ENCODE measurements around the gene ATRIP. TPM values are rescaled to one million over a fixed set of nuclear protein-coding genes. Genes with fewer than 3 reads are reported as not detected.
"Not testable (repeated sequence)": the region's sequence is repeated elsewhere in the genome, so short reads cannot be mapped to it uniquely, and the experiment has no call there.

Gene ATRIP
- total and polyA plus RNA-seq, 12 donors = 2.2 to 5.4 (median 3.8) TPM

- H3K4me1 ChIP-seq = peaks cover 0 to 26% (median 13%) of the 10 kb centered on the region in 9 donors
- H3K27ac ChIP-seq = peak overlapping the region in 8 of 10 donors; percentile 50 to 85 (median 76)
- WGBS, 2 donors = 77 to 86% methylated on average over 19 of the region's 19 CpGs
- peak in 3 of 8 donors; percentile 11 to 30 (median 22) for ATAC-seq
- intact Hi-C loops (cut with DNase I) = no loop called here
- peak overlapping the region in 1 of 10 donors; percentile 14 for H3K4me3 ChIP-seq
- H3K36me3 ChIP-seq = peaks cover 0 to 46% (median 0%) of the 10 kb centered on the region in 9 donors
- TF ChIP-seq, protein P1, sequence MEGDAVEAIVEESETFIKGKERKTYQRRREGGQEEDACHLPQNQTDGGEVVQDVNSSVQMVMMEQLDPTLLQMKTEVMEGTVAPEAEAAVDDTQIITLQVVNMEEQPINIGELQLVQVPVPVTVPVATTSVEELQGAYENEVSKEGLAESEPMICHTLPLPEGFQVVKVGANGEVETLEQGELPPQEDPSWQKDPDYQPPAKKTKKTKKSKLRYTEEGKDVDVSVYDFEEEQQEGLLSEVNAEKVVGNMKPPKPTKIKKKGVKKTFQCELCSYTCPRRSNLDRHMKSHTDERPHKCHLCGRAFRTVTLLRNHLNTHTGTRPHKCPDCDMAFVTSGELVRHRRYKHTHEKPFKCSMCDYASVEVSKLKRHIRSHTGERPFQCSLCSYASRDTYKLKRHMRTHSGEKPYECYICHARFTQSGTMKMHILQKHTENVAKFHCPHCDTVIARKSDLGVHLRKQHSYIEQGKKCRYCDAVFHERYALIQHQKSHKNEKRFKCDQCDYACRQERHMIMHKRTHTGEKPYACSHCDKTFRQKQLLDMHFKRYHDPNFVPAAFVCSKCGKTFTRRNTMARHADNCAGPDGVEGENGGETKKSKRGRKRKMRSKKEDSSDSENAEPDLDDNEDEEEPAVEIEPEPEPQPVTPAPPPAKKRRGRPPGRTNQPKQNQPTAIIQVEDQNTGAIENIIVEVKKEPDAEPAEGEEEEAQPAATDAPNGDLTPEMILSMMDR (IDR thresholded peaks at IDR 0.05) = no peak
- H3K9me3 ChIP-seq = no peaks in the 10 kb centered on the region
- H3K27me3 ChIP-seq = no peaks in the 10 kb centered on the region
- DNase-seq = no peak
These were observed 32.4 kb downstream of the ATRIP start for GRCh38 chr3:48478626-48479555.

DNA sequence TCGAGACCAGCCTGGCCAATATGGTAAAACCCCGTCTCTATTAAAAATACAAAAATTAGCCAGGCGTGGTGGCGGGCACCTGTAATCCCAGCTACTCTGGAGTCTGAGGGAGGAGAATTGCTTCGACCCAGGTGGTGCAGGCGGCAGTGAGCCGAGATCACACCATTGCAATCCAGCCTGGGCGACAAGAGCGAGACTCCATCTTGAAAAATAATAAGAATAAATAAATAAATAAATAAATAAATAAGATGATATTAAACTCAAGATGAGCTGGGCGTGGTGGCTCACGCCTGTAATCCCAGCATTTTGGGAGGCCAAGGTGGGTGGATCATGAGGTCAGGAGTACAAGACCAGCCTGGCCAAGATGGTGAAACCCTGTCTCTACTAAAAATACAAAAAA, 34.4 kb downstream of the ATRIP start:
- DNase-seq; H3K27me3 ChIP-seq; ATAC-seq; H3K27ac ChIP-seq; intact Hi-C loops (cut with DNase I); H3K4me3 ChIP-seq; H3K9me3 ChIP-seq: not testable (repeated sequence)
- peaks cover 0 to 37% (median 0%) of the 10 kb centered on the region in 9 donors for H3K36me3 ChIP-seq
- H3K4me1 ChIP-seq = peaks cover 0 to 25% (median 13%) of the 10 kb centered on the region in 9 donors
- 98 to 99% methylated on average over 11 of the region's 11 CpGs for WGBS, 2 donors

DNA sequence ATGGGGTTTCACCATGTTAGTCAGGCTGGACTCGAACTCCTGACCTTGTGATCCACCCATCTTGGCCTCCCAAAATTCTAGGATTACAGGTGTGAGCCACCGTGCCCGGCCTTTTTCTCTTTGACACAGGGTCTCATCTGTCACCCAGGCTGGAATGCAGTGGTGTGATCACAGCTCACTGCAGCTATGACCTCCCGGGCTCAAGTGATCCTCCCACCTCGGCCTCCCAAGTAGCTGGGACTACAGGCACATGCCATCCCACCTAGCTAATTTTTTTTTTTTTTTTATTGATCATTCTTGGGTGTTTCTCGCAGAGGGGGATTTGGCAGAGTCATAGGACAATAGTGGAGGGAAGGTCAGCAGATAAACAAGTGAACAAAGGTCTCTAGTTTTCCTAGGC, 36.3 kb downstream of the ATRIP start:
- ATAC-seq; intact Hi-C loops (cut with DNase I); H3K9me3 ChIP-seq; H3K27me3 ChIP-seq; H3K4me3 ChIP-seq; DNase-seq; H3K27ac ChIP-seq: not testable (repeated sequence)
- Histone ChIP-seq H3K4me1 (peaks cover 0 to 12% (median 4%) of the 10 kb centered on the region in 9 donors), H3K36me3 (peaks cover 0 to 24% (median 0%) of the 10 kb centered on the region in 9 donors)
- WGBS, 2 donors = 94 to 97% methylated on average over 6 of the region's 6 CpGs

GRCh38 chr3:48486952-48487351, 40.4 kb downstream of the ATRIP start:
- peaks cover 0 to 39% (median 0%) of the 10 kb centered on the region in 9 donors for H3K36me3 ChIP-seq
- no peak overlapping the region for H3K27ac ChIP-seq
- intact Hi-C loops (cut with DNase I) = no loop called here
- WGBS, 2 donors = 92 to 93% methylated on average over 5 of the region's 5 CpGs
- ATAC-seq (no peak), DNase-seq (no peak)
- TF ChIP-seq, protein P1 (IDR thresholded peaks at IDR 0.05) = no peak
- H3K9me3 ChIP-seq = no peaks in the 10 kb centered on the region
- no peak overlapping the region for H3K4me3 ChIP-seq
- no peaks in the 10 kb centered on the region for H3K27me3 ChIP-seq
- H3K4me1 ChIP-seq = no peaks in the 10 kb centered on the region

GRCh38 chr3:48492461-48493202, 46.1 kb downstream of the ATRIP start:
- H3K9me3 ChIP-seq = no peaks in the 10 kb centered on the region
- intact Hi-C loops (cut with DNase I) = no loop called here

More at GRCh38 chr3:48492461-48493202, 46.1 kb downstream of the ATRIP start:
- WGBS, 2 donors = 89 to 90% methylated on average over 7 of the region's 7 CpGs
- H3K4me3 ChIP-seq = no peak overlapping the region
- no peaks in the 10 kb centered on the region for H3K27me3 ChIP-seq
- H3K4me1 ChIP-seq = no peaks in the 10 kb centered on the region
- no peak for DNase-seq
- ATAC-seq = no peak
- H3K27ac ChIP-seq = no peak overlapping the region
- TF ChIP-seq, protein P1 (IDR thresholded peaks at IDR 0.05) = no peak
- peaks cover 0 to 77% (median 4%) of the 10 kb centered on the region in 9 donors for H3K36me3 ChIP-seq
